PFSK-1 (cell line): ENCODE data around the gene OGA.
A peak's percentile ranks its signal among the peaks of the same experiment; 100 is the strongest.

ENCODE experiments used
- FOXP2 ChIP-seq: optimal IDR thresholded peaks from 2 replicates; pipeline ENCODE3; 2011; ENCODE audit warnings: borderline replicate concordance, control low read depth, inconsistent platforms; ENCODE audit not compliant: insufficient read depth; ENCODE audit errors: extremely low read length, extremely low read depth
- POLR2AphosphoS5 ChIP-seq: IDR thresholded peaks from 2 replicates; pipeline ENCODE4 v1.6.1; 2012; ENCODE audit warnings: low read depth, mild to moderate bottlenecking, control low read depth, low read length, moderate library complexity
- REST ChIP-seq, 2 experiments: IDR thresholded peaks; 2 replicates each; pipeline versions ENCODE4 v1.6.1 to v1.8.0; 2011 to 2012; ENCODE audit warnings: low read depth in 2 of 2, low read length in 2 of 2, control low read depth in 1 of 2, inconsistent platforms in 1 of 2, mild to moderate bottlenecking in 1 of 2, moderate library complexity in 1 of 2; ENCODE audit not compliant: insufficient read depth in 1 of 2
- SIN3A ChIP-seq: IDR thresholded peaks from 2 replicates; pipeline ENCODE4 v1.6.1; 2012; ENCODE audit warnings: mild to moderate bottlenecking, low read length, moderate library complexity, borderline replicate concordance; ENCODE audit not compliant: insufficient read depth
- TAF1 ChIP-seq: IDR thresholded peaks from 2 replicates; pipeline ENCODE4 v1.6.1; 2012; ENCODE audit warnings: low read length, control low read depth, borderline replicate concordance; ENCODE audit not compliant: insufficient read depth

The OGA gene

DNA sequence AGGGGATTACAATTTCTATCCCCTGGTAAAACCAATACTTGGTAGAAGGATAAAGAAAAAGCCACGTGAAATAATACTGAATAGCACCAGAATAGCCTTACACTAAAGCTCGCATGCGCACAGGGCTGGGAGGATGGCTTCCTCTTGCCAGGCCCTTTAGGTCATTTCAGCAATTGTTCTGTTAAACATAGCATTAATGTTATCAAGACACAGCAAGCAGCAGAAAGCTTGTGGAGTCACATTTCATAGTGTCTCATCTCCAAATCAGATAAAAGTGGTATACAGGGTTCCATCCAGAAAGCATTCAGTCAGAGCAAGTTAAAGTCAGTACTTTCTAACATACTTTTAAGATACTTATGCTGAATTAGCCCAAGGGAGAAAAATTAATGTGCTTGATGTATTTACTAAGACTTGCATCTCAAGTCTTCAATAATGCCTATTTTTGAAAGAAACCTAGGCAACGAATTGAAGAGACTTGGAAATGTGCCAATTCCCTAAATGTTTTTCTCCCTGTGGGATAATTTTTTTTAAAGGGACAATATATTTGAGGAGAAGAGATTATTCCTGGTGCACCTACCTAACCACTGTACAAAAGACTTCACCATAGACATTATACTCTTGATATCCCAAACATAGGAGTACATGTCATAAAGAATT lies 20.7 kb downstream of the OGA start:
- no peak for TF ChIP-seq SIN3A
- no peak for TF ChIP-seq TAF1
- no peak for TF ChIP-seq FOXP2
- TF ChIP-seq POLR2AphosphoS5, result no peak

- TF ChIP-seq SIN3A, result no peak
- TF ChIP-seq REST (IDR thresholded peaks at IDR 0.05; ENCODE audit: insufficient read depth in 1 of 2, low read depth in 2 of 2, low read length in 2 of 2), result no peak
Measured at GRCh38 chr10:101793526-101793925, 24.7 kb downstream of the OGA start.

DNA sequence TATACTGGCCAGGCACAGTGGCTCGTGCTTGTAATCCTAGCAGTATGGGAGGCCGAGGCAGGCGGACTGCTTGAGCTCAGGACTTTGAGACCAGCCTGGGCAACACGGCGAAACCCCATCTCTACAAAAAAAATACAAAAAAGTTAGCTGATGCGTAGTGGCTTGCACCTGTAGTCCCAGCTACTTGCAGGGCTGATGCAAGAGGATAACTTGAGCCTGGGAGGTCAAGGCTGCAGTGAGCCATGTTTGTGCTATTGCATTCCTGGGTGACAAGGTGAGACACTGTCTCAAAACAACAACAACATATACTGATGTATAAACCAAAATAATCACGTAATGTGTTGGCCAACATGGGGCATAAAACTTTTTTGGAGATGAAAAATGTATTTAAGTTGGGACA lies 28.6 kb downstream of the OGA start:
- TF ChIP-seq FOXP2 (no peak), REST (IDR thresholded peaks at IDR 0.05; ENCODE audit: insufficient read depth in 1 of 2, low read depth in 2 of 2, low read length in 2 of 2) (no peak), SIN3A (no peak), TAF1 (no peak), POLR2AphosphoS5 (no peak)

- TF ChIP-seq POLR2AphosphoS5 (no peak), TAF1 (no peak), REST (IDR thresholded peaks at IDR 0.05; ENCODE audit: insufficient read depth in 1 of 2, low read depth in 2 of 2, low read length in 2 of 2) (no peak), SIN3A (no peak), FOXP2 (no peak)
Measured at GRCh38 chr10:101785801-101786200, 32.4 kb downstream of the OGA start.

DNA sequence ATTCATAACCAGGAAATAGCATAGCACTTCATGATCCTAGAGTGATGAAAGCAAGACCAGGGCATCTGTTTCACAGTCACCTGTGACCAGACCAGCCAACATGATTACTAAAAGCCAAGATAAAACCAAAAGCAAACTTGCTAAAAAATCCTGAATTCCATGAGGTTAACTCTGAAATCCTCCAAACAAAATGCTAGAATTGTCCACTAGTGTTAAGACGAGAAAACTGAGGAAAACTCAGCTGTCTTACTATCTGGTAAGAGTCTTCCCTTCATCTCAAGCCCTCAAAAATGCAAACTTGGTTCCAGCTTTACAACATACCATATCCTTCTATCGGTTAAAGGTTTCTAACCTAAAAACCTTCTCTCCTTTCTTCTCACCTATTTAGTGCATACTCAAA lies 33.7 kb downstream of the OGA start:
- TF ChIP-seq POLR2AphosphoS5 (no peak), FOXP2 (no peak)

DNA sequence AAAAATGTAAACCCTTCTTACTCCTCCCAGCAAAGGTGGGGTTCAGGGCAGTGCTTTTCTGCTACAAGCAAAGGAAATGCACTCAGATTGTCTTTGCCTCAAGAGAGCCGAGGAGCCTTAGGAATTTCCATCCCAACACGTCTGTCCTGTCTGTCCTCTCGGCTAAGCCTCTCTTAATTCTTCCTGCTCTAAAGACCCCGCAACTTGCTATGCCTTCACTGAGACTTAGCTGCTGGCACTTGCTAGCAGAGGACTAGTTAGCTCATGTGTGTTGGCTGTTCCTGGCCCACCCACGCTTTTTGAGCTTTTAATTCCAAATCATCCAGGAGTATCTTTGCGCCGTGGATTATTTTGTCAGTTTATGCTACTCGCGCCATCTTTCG lies 34.5 kb downstream of the OGA start:
- TF ChIP-seq REST (IDR thresholded peaks at IDR 0.05; ENCODE audit: insufficient read depth in 1 of 2, low read depth in 2 of 2, low read length in 2 of 2), result no peak
- peak; percentile 23; the same call in 1 of the 2 replicates for TF ChIP-seq POLR2AphosphoS5
